Neural cell (in vitro differentiated cells): ENCODE results near the gene SYNGR1. TPM values are rescaled to one million over a fixed set of nuclear protein-coding genes. Genes with fewer than 3 reads are reported as not detected.

Experiments
- H2AFZ ChIP-seq: fragments of 200-600, 300-800 bp; sonication (generic), shearing (Covaris generic); 2 replicates; pipeline ENCODE4 v1.6.0; 2014; ENCODE audit warnings: low read depth, mild to moderate bottlenecking, antibody characterized with exemption, low read length, moderate library complexity
- H3F3A ChIP-seq: fragments of 200-600 bp; shearing (Covaris generic); 2 replicates; pipeline ENCODE4 v1.6.1; 2016; ENCODE audit warnings: mild to moderate bottlenecking, moderate library complexity, mixed read lengths, antibody characterized with exemption, low read length; ENCODE audit not compliant: insufficient read depth, poor library complexity, severe bottlenecking
- H3K27ac ChIP-seq: fragments of 200-600, 300-800 bp; sonication (generic), shearing (Covaris generic); 2 replicates; pipeline ENCODE4 v1.5.1; 2014; ENCODE audit warnings: mild to moderate bottlenecking, low read length, moderate library complexity
- H3K27me3 ChIP-seq: fragments of 300-800, 200-600 bp; sonication (generic), shearing (Covaris generic); 2 replicates; pipeline ENCODE4 v1.6.0; 2014; ENCODE audit warnings: mild to moderate bottlenecking, low read depth, low read length, moderate library complexity; ENCODE audit not compliant: insufficient read depth
- H3K36me3 ChIP-seq: fragments of 300-800, 200-600 bp; sonication (generic), shearing (Covaris generic); 2 replicates; pipeline ENCODE4 v1.5.1; 2014; ENCODE audit warnings: mild to moderate bottlenecking, antibody characterized with exemption, low read length, moderate library complexity; ENCODE audit not compliant: insufficient read depth
- H3K4me2 ChIP-seq: fragments of 300-800, 200-600 bp; sonication (generic), shearing (Covaris generic); 2 replicates; pipeline ENCODE4 v1.6.0; 2014; ENCODE audit warnings: mild to moderate bottlenecking, low read length
- H3K4me3 ChIP-seq: fragments of 300-800, 200-600 bp; sonication (generic), shearing (Covaris generic); 2 replicates; pipeline ENCODE4 v1.5.1; 2014; ENCODE audit warnings: mild to moderate bottlenecking, low read length, moderate library complexity
- H3K79me2 ChIP-seq: fragments of 200-600 bp; shearing (Covaris generic); replicated peaks from 2 replicates; pipeline ENCODE4 v1.6.0; 2014; ENCODE audit warnings: mild to moderate bottlenecking, low read length, moderate library complexity; ENCODE audit not compliant: insufficient read depth
- H3K9ac ChIP-seq: fragments of 300-800, 200-600 bp; sonication (generic), shearing (Covaris generic); 2 replicates; pipeline ENCODE4 v1.6.1; 2016; ENCODE audit warnings: mild to moderate bottlenecking, low read length, mixed read lengths
- H3K9me2 ChIP-seq: fragments of 200-600 bp; shearing (Covaris generic); 2 replicates; pipeline ENCODE4 v1.6.1; 2016; ENCODE audit warnings: mild to moderate bottlenecking, low read length, mixed read lengths; ENCODE audit not compliant: insufficient read depth
- H3K9me3 ChIP-seq: fragments of 200-600, 300-800 bp; sonication (generic), shearing (Covaris generic); 2 replicates; pipeline ENCODE4 v1.6.1; 2016; ENCODE audit warnings: mild to moderate bottlenecking, mixed run types, low read length, moderate library complexity, mixed read lengths
- H4K20me1 ChIP-seq: fragments of 200-600 bp; shearing (Covaris generic); 2 replicates; pipeline ENCODE4 v1.6.1; 2016; ENCODE audit warnings: mild to moderate bottlenecking, mixed run types; ENCODE audit not compliant: insufficient read depth
- CTCF ChIP-seq: fragments of 450-650 bp; IDR thresholded peaks from 2 replicates; pipeline ENCODE4 v1.5.1; 2014; ENCODE audit warnings: antibody characterized with exemption, mild to moderate bottlenecking, moderate library complexity; ENCODE audit not compliant: poor library complexity, severe bottlenecking
- EP300 ChIP-seq: fragments of 450-650 bp; conservative IDR thresholded peaks from 2 replicates; pipeline ENCODE4 v1.6.1; 2014; ENCODE audit warnings: antibody characterized with exemption, mild to moderate bottlenecking, moderate library complexity; ENCODE audit not compliant: poor library complexity, severe bottlenecking
- EZH2 ChIP-seq: fragments of 200-600, 300-800 bp; shearing (Covaris generic), sonication (generic); IDR thresholded peaks from 2 replicates; pipeline ENCODE4 v1.6.1; 2014; ENCODE audit warnings: antibody characterized with exemption, low read length, borderline replicate concordance, mild to moderate bottlenecking; ENCODE audit not compliant: insufficient read depth, poor library complexity, severe bottlenecking
- MXI1 ChIP-seq: fragments of 450-650 bp; conservative IDR thresholded peaks from 2 replicates; pipeline ENCODE4 v1.6.1; 2014; ENCODE audit warnings: antibody characterized with exemption, mild to moderate bottlenecking; ENCODE audit not compliant: poor library complexity, severe bottlenecking
- POLR2AphosphoS5 ChIP-seq: IDR thresholded peaks from 2 replicates; pipeline ENCODE4 v1.6.1; 2012
- RAD21 ChIP-seq: fragments of 450-650 bp; conservative IDR thresholded peaks from 2 replicates; pipeline ENCODE4 v1.6.1; 2014; ENCODE audit warnings: antibody characterized with exemption, mild to moderate bottlenecking, moderate library complexity
- REST ChIP-seq: IDR thresholded peaks from 2 replicates; pipeline ENCODE4 v1.6.1; 2012; ENCODE audit warnings: borderline replicate concordance
- SMC3 ChIP-seq: fragments of 450-650 bp; conservative IDR thresholded peaks from 2 replicates; pipeline ENCODE4 v1.6.1; 2014; ENCODE audit warnings: antibody characterized with exemption, mild to moderate bottlenecking, moderate library complexity; ENCODE audit not compliant: poor library complexity
- TAF1 ChIP-seq: IDR thresholded peaks from 2 replicates; pipeline ENCODE4 v1.6.1; 2012; ENCODE audit warnings: low read depth
- polyA plus RNA-seq: library from polyadenylated mRNA; depleted of rRNA; stranded (reverse); fragments of >200 nt; gene quantifications from 2 replicates; pipeline ENCODE4 v1.2.3, GENCODE V29; 2014

Gene SYNGR1
- polyA plus RNA-seq, 1 donor from 2014 or later: 68.4 TPM

- Histone ChIP-seq H3K4me3 (no peak overlapping the region), H3K27me3 (no peaks in the 10 kb centered on the region), H3K79me2 (peaks cover 18% of the 10 kb centered on the region), H4K20me1 (peaks cover 17% of the 10 kb centered on the region), H3F3A (no peaks in the 10 kb centered on the region), H3K9me3 (no peaks in the 10 kb centered on the region), H3K36me3 (peaks cover 13% of the 10 kb centered on the region), H3K4me2 (no peak overlapping the region), H2AFZ (no peak overlapping the region), H3K9me2 (no peaks in the 10 kb centered on the region), H3K27ac (no peak overlapping the region), H3K9ac (no peak overlapping the region)
- TF ChIP-seq CTCF: no peak
- no peak for TF ChIP-seq RAD21
- no peak for TF ChIP-seq SMC3
- no peak for TF ChIP-seq TAF1
- no peak for TF ChIP-seq EZH2
- no peak for TF ChIP-seq EP300
- TF ChIP-seq MXI1: no peak
- TF ChIP-seq POLR2AphosphoS5: no peak
- TF ChIP-seq REST: no peak
These were observed 36.4 kb upstream of the SYNGR1 start for GRCh38 chr22:39313258-39314001.

GRCh38 chr22:39314251-39314971 is 35.4 kb upstream of the SYNGR1 start:
- Histone ChIP-seq H3K9me2 (no peaks in the 10 kb centered on the region), H3K27me3 (no peaks in the 10 kb centered on the region), H3F3A (no peaks in the 10 kb centered on the region), H3K9me3 (no peaks in the 10 kb centered on the region), H3K36me3 (peaks cover 13% of the 10 kb centered on the region), H3K9ac (no peak overlapping the region), H2AFZ (no peak overlapping the region), H4K20me1 (peaks cover 17% of the 10 kb centered on the region), H3K4me3 (no peak overlapping the region), H3K79me2 (peaks cover 27% of the 10 kb centered on the region), H3K4me2 (no peak overlapping the region), H3K27ac (no peak overlapping the region)
- no peak for TF ChIP-seq RAD21
- no peak for TF ChIP-seq EZH2
- TF ChIP-seq MXI1: no peak
- no peak for TF ChIP-seq POLR2AphosphoS5
- TF ChIP-seq CTCF: no peak
- no peak for TF ChIP-seq TAF1
- no peak for TF ChIP-seq EP300
- TF ChIP-seq REST: no peak
- TF ChIP-seq SMC3: no peak
